ENCODE data around the gene CHKA.
A peak's percentile ranks its signal among the peaks of the same experiment; 100 is the strongest.

Gene CHKA

DNA sequence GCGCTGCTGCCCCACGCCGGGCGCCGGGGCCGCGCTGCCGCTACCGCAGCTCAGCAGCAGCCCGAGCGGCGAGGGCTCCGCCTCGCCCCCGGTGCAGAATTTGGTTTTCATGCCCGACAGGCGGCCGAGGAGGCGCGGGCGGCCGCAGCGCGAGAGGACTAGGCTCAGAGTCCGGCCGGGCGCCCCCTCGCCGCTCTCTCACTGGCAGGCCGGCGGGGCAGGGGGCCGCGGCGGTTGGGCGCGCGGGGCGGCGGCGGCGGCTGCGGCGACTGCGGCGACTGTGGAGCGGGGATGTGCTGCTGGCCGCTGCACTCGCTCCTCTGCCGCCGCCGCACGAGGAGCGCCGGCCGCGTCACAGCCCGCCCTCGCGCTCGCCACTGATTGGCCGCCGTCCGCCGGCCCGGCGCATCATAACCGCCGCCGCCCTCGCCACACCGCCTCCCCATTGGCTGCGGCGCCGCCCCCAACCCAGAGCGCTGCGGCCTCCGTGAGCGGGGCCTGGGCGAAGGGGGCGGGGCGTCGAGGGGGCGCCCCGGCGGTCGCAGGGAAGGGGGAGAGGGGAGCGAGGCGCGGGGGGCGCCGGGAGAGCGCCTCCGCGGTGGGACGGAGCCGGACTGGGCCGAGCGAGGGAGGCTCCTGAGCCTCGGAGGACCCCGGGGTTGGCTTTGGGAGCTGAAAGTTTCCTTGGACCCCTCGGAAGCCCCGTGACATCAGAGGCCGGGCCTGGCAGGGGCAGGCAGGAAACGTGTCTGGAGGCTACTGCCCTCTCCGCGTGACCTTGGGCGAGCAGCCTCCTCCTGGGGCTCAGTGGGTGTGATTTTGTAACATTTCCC, at the start of gene CHKA:
CHKA (minus strand) TSS at position 322 of the 833 bp plus-strand sequence; CDS start at position 111, 211 bp downstream.
- DNase-seq: peak; percentile 71 to 87

GRCh38 chr11:68169442-68169841, 48.3 kb upstream of the CHKA start:
- no peak for DNase-seq

DNA sequence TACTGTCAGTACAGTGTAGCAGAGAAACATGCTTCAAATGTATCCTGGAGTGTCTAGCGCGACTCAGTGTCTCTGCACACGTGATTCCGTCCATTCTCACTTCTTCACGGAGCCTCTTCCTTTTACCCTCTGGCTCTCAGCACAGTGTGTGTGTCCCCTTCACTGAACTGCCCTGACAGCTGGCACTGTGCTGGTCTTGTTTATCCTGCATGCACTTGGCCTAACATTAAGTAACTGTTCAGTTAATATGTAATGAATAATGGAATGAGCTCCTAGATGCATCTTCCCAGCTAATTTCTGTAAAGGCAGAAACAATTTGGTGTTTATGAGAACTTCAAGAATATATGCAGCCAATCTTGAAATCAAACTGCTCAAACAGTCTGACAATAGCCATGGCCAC, 47.5 kb upstream of the CHKA start:
- DNase-seq: no peak

- no peak for DNase-seq
Observed at GRCh38 chr11:68167474-68167873, 46.3 kb upstream of the CHKA start.

- DNase-seq: no peak
Observed at GRCh38 chr11:68166969-68167368, 45.8 kb upstream of the CHKA start.

DNA sequence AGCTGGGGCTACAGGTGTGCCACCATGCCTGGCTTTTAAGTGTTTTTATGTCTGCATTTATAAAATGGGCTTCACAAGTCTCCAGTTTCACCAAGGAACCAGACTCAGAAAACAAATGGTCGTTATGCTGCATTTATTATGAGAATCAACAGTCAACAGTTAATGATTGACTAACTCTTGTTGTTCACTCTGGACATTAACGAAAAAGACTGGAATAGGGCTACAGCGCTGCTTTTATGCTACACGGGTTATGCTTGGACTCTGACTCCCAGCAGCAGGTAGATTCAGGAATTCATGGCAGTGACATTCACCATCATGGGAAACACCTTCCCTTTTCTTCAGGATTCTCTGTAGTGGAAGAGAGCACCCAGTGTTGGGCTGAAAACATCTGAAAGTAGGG, 44.4 kb upstream of the CHKA start:
- DNase-seq: no peak

- no peak for DNase-seq
Observed at GRCh38 chr11:68164437-68164836, 43.2 kb upstream of the CHKA start.

GRCh38 chr11:68163691-68164090, 42.5 kb upstream of the CHKA start:
- DNase-seq: no peak

- no peak for DNase-seq
Observed at GRCh38 chr11:68160100-68160695, 39.0 kb upstream of the CHKA start.

- no peak for DNase-seq
Observed at GRCh38 chr11:68159665-68160064, 38.5 kb upstream of the CHKA start.

- DNase-seq: no peak
Observed at GRCh38 chr11:68159161-68159560, 38.0 kb upstream of the CHKA start.

- no peak for DNase-seq
Observed at GRCh38 chr11:68158580-68158979, 37.4 kb upstream of the CHKA start.

GRCh38 chr11:68153742-68154141, 32.6 kb upstream of the CHKA start:
- no peak for DNase-seq

DNA sequence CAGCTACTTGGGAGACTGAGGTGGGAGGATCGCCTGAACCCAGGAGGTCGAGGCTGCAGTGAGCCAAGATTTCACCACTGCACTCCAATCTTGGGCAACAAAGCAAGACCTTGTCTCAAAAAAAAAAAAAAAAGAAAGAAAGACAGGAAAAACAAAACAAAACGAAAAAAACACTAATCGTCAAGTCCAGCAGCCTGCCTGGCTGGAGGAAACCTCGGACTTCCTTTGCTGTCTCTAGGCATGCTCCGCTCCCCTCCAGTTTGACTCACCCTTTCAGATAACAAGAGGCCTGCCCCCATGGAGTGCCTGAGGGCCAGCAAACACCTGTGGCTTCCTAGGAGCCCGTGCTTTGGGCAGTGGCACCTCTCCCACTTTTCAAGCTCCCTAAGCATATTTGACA, 28.8 kb upstream of the CHKA start:
- no peak for DNase-seq

DNA sequence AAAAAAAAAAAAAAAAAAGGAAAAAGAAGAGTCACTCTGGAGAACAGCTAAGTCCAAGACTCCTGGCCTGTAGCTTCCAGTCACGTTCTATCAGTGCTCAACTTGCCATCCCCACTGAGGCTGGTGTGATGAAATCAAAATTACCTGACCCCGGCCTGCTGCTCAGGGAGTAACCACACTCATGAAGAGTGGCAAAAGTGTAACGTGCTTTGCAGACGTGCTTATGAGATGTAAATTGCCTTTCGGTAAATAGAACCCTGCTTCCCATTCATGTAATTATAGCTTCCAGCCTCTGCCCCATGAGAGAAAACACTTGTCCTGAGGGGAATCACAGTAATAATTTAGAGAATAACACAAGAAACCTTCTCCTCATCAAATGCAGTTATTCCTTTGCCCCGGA, 28.2 kb upstream of the CHKA start:
- DNase-seq: no peak

GRCh38 chr11:68148879-68149278, 27.7 kb upstream of the CHKA start:
- DNase-seq: no peak

DNA sequence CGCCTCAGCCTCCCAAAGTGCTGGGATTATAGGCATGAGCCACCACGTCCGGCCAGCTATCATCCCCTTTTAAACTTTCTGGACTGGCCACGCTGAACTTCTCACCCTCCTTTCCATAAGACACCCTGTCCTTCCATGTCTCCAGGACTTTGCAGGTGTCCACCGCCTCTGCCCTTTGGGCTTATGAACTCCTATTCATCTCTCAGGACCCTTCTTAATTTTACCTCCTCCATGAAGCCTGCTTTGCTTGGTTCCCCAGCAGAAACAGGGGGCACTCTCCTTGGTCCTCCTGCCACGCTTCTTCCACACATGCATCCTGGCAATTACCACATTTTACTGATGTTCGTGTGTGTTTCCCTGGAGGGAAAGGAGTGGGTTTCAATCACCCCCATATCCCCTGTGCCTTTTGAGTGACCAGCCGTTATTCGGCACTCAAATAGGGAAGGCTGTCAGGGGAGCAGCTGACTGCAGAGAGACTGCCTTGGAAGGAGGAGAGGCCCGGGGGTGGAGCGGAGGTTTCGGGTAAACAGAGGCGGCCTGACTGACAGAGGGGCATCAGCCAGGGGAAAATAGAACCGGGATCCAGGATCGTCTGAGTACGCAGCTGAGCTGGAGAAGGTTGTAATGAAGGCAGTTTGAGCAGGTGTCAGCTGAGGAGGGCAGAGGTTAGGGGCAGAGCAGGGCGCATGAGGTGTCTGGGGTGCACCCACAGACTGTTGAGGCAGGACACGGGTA, 27.1 kb upstream of the CHKA start:
- no peak for DNase-seq

GRCh38 chr11:68146704-68147474, 25.7 kb upstream of the CHKA start:
- no peak for DNase-seq

- DNase-seq: no peak
Observed at GRCh38 chr11:68146010-68146540, 24.9 kb upstream of the CHKA start.

DNA sequence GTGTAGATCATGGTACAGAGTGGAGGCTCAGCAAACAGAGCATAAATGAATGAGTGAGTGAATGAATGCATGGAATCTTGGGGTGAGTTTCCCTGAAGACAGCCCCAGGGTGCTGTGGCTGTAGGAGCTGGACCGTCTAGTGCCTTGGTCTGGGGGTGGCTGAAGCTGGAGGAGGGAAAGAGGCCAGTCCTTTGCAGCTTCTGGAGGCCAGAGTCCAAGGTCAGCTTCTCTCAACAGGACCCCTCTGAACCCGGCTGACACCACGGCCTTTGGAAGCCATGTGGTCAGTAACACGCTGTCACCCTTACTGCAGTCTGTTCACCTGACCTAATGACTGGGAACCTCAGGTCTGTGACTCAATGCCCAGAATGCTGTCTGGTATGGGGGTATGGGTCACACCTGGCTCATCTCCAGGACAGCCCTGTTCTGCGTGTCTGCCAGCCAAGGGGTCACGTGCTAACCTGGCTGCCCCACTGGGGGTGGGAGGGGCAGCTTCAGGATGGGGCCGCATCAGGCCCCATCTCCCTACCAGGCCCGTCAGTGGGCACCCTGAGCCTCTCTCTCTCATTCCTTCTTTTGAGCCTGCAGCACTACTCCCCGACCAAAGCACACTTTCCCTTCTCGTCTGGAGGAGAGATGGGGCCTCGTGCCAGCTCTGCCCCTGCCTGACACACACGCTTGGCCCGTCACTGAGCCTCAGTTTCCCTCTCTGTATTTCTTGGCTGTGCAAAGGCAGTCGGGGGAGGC, 24.1 kb upstream of the CHKA start:
- no peak for DNase-seq

DNA sequence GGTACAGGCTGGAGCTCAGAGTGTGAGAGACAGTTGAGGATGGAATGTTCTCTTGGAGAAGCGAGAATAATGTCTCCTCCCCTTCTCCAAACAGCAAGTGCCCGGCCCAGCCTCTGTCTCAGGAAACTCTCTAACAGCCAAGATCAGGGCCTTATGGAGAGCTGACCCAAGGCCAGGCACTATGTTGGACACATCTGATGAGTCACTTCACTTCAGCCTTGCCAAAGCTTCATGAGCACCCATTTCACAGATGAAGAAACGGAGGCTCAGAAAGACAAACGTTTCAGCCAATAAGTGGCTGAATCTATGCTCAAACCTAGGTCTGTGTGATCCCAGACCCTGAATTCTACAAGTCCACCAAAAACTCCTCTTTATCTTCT, 22.1 kb upstream of the CHKA start:
- no peak for DNase-seq

All from SW 1271 (cell line).